Spleen (tissue), 7 donors: Measurements from ENCODE around the gene SLC7A11.

Source experiments
- POLR2A ChIP-seq, 3 donors: fragments of 450-650 bp; IDR thresholded peaks; one replicate each; pipeline ENCODE4 v1.5.1; 2017; ENCODE audit warnings: antibody characterized with exemption in 3 of 3, mild to moderate bottlenecking in 1 of 3
- TF ChIP-seq, protein P1 (sequence below), 11 experiments: fragments of 200-600 bp in 7 of 11; fragments of 450-650 bp in 4 of 11; sonication (generic) in 4 of 11; IDR thresholded peaks in 8 of 11; conservative IDR thresholded peaks in 3 of 11; 1 replicate in 7 of 11; 2 replicates in 4 of 11; pipeline versions ENCODE4 v1.4.0 to v1.8.0; 2016 to 2021; ENCODE audit warnings: antibody characterized with exemption in 11 of 11, inconsistent platforms in 4 of 11, mild to moderate bottlenecking in 1 of 11
- donor health status: DM: no; HTN: no; CAD: no; lungs with moderate emphysema.
- donor health status: DM: no; HTN: no; CAD: no.
- donor health status: DM: no; HTN: no; CAD: no.

DNA sequence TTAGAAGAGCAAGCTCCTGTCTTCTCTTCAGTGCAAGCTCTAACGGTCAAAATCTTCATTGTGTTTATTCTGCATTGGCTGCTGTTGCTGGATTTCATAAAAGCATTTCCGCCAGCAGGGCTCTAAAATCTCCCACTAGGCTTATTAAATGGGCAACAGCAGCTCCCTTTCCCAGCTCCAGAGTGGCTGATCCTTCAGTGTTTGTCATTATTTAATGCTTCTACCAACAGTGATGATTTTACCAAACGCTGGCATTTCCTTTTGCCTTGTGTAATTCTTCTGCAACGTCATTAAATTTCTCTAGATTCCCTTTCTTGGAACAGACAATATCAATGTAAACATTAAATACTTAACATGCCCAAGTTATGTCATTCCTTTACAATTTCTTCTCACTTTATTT, 20.1 kb downstream of the SLC7A11 start:
- no peak for TF ChIP-seq POLR2A (IDR thresholded peaks at IDR 0.05)
- TF ChIP-seq, protein P1, sequence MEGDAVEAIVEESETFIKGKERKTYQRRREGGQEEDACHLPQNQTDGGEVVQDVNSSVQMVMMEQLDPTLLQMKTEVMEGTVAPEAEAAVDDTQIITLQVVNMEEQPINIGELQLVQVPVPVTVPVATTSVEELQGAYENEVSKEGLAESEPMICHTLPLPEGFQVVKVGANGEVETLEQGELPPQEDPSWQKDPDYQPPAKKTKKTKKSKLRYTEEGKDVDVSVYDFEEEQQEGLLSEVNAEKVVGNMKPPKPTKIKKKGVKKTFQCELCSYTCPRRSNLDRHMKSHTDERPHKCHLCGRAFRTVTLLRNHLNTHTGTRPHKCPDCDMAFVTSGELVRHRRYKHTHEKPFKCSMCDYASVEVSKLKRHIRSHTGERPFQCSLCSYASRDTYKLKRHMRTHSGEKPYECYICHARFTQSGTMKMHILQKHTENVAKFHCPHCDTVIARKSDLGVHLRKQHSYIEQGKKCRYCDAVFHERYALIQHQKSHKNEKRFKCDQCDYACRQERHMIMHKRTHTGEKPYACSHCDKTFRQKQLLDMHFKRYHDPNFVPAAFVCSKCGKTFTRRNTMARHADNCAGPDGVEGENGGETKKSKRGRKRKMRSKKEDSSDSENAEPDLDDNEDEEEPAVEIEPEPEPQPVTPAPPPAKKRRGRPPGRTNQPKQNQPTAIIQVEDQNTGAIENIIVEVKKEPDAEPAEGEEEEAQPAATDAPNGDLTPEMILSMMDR (IDR thresholded peaks at IDR 0.05 in 8 of 11, conservative IDR thresholded peaks at IDR 0.05 in 3 of 11): no peak
